H9 (cell line): Measurements from ENCODE around the gene SEL1L2. TPM values are rescaled to one million over a fixed set of nuclear protein-coding genes. Genes with fewer than 3 reads are reported as not detected.

Experiments used
- DNase-seq: peaks from one replicate; pipeline ENCODE4 v3.0.0-alpha.2; 2017
- H2AFZ ChIP-seq: one replicate; pipeline ENCODE4 v1.6.1; 2013; ENCODE audit warnings: mild to moderate bottlenecking, low read length, control low read depth, moderate library complexity
- H2AK5ac ChIP-seq: 2 replicates; pipeline ENCODE4 v1.6.1; 2013; ENCODE audit warnings: low read length, control low read depth, mixed read lengths; ENCODE audit not compliant: insufficient read length
- H2BK120ac ChIP-seq: one replicate; pipeline ENCODE4 v1.6.1; 2013; ENCODE audit warnings: low read depth, mild to moderate bottlenecking, low read length, control low read depth, inconsistent platforms; ENCODE audit not compliant: poor library complexity, severe bottlenecking
- H2BK12ac ChIP-seq: 2 replicates; pipeline ENCODE4 v1.6.1; 2013; ENCODE audit warnings: low read length, control low read depth, mixed read lengths, low read depth; ENCODE audit not compliant: insufficient read length
- H2BK15ac ChIP-seq: 2 replicates; pipeline ENCODE4 v1.6.1; 2013; ENCODE audit warnings: low read depth, low read length, control low read depth
- H2BK20ac ChIP-seq: one replicate; pipeline ENCODE4 v1.6.1; 2013; ENCODE audit warnings: low read depth, mild to moderate bottlenecking, low read length, control low read depth, inconsistent platforms; ENCODE audit not compliant: poor library complexity, severe bottlenecking
- H2BK5ac ChIP-seq: 2 replicates; pipeline ENCODE4 v1.6.1; 2013; ENCODE audit warnings: low read length, control low read depth, mixed read lengths; ENCODE audit not compliant: insufficient read length
- H3K14ac ChIP-seq: 2 replicates; pipeline ENCODE4 v1.6.1; 2013; ENCODE audit warnings: low read length, control low read depth; ENCODE audit not compliant: insufficient read depth
- H3K18ac ChIP-seq: 2 replicates; pipeline ENCODE4 v1.6.1; 2013; ENCODE audit warnings: low read depth, mild to moderate bottlenecking, mixed read lengths, low read length, control low read depth; ENCODE audit not compliant: insufficient read length
- H3K23ac ChIP-seq: 2 replicates; pipeline ENCODE4 v1.6.1; 2013; ENCODE audit warnings: low read length, control low read depth, mixed read lengths, low read depth; ENCODE audit not compliant: insufficient read length
- H3K23me2 ChIP-seq: 2 replicates; pipeline ENCODE4 v1.6.1; 2013; ENCODE audit warnings: low read depth, mild to moderate bottlenecking, mixed read lengths, low read length, control low read depth; ENCODE audit not compliant: insufficient read length, poor library complexity, severe bottlenecking
- H3K27ac ChIP-seq: 2 replicates; pipeline ENCODE4 v1.5.1; 2013; ENCODE audit warnings: low read length, control low read depth, mixed read lengths, low read depth; ENCODE audit not compliant: insufficient read length
- H3K27me3 ChIP-seq: 2 replicates; pipeline ENCODE4 v1.6.1; 2013; ENCODE audit warnings: low read length, control low read depth, inconsistent platforms; ENCODE audit not compliant: insufficient read depth
- H3K4ac ChIP-seq: 2 replicates; pipeline ENCODE4 v1.6.1; 2013; ENCODE audit warnings: low read depth, mild to moderate bottlenecking, control low read depth, inconsistent platforms, low read length, moderate library complexity
- H3K4me1 ChIP-seq: 2 replicates; pipeline ENCODE4 v1.6.1; 2013; ENCODE audit warnings: low read length, control low read depth, inconsistent platforms; ENCODE audit not compliant: insufficient read depth
- H3K4me2 ChIP-seq: 2 replicates; pipeline ENCODE4 v1.6.1; 2013; ENCODE audit warnings: low read length, control low read depth, mixed read lengths; ENCODE audit not compliant: insufficient read length, insufficient read depth
- H3K56ac ChIP-seq: 2 replicates; pipeline ENCODE4 v1.6.1; 2013; ENCODE audit warnings: low read depth, mild to moderate bottlenecking, mixed read lengths, low read length, control low read depth; ENCODE audit not compliant: insufficient read length
- H3K79me1 ChIP-seq: 2 replicates; pipeline ENCODE4 v1.6.1; 2013; ENCODE audit warnings: low read depth, mild to moderate bottlenecking, moderate library complexity, low read length, control low read depth, inconsistent platforms; ENCODE audit not compliant: insufficient read depth, poor library complexity, severe bottlenecking
- H3K79me2 ChIP-seq: 2 replicates; pipeline ENCODE4 v1.6.1; 2013; ENCODE audit warnings: low read length, control low read depth, inconsistent platforms; ENCODE audit not compliant: insufficient read depth
- H3K9ac ChIP-seq: 2 replicates; pipeline ENCODE4 v1.6.1; 2013; ENCODE audit warnings: low read length, control low read depth, mixed read lengths; ENCODE audit not compliant: insufficient read length; ENCODE audit errors: extremely low read depth
- H3K9me3 ChIP-seq: one replicate; pipeline ENCODE4 v1.6.1; 2013; ENCODE audit warnings: low read depth, low read length, inconsistent platforms; ENCODE audit not compliant: control insufficient read depth
- H3T11ph ChIP-seq: one replicate; pipeline ENCODE4 v1.6.1; 2013; ENCODE audit warnings: mild to moderate bottlenecking, low read length, control low read depth, inconsistent platforms
- H4K20me1 ChIP-seq: one replicate; pipeline ENCODE4 v1.6.1; 2013; ENCODE audit not compliant: control insufficient read depth, insufficient read length, insufficient read depth
- H4K5ac ChIP-seq: 2 replicates; pipeline ENCODE4 v1.6.1; 2013; ENCODE audit warnings: low read depth, mild to moderate bottlenecking, mixed read lengths, low read length, control low read depth; ENCODE audit not compliant: insufficient read length
- H4K8ac ChIP-seq: replicated peaks from 2 replicates; pipeline ENCODE4 v1.6.1; 2013; ENCODE audit warnings: low read length, control low read depth, mixed read lengths, low read depth; ENCODE audit not compliant: insufficient read length
- H4K91ac ChIP-seq: 2 replicates; pipeline ENCODE4 v1.6.1; 2013; ENCODE audit warnings: low read depth, mild to moderate bottlenecking, moderate library complexity, mixed read lengths, low read length, control low read depth; ENCODE audit not compliant: insufficient read length
- H3K27ac Mint-ChIP-seq, 3 experiments: 2 replicates in 2 of 3; 3 replicates in 1 of 3; pipeline ENCODE4 v1.8.0; 2020 to 2021; ENCODE audit warnings: mixed read lengths in 3 of 3, mild to moderate bottlenecking in 1 of 3, moderate library complexity in 1 of 3
- H3K27me3 Mint-ChIP-seq: 2 replicates; pipeline ENCODE4 v1.8.0; 2021; ENCODE audit warnings: low read depth, mild to moderate bottlenecking, moderate library complexity, mixed read lengths
- H3K36me3 Mint-ChIP-seq, 3 experiments: 2 replicates in 2 of 3; 3 replicates in 1 of 3; pipeline ENCODE4 v1.8.0; 2020 to 2021; ENCODE audit warnings: low read depth in 3 of 3, mixed read lengths in 3 of 3; ENCODE audit not compliant: insufficient read depth in 1 of 3
- H3K4me1 Mint-ChIP-seq, 2 experiments: 2 replicates each; pipeline ENCODE4 v1.8.0; 2020; ENCODE audit warnings: mixed read lengths in 2 of 2
- H3K4me3 Mint-ChIP-seq, 2 experiments: 2 replicates in 1 of 2; 3 replicates in 1 of 2; pipeline ENCODE4 v1.8.0; 2020 to 2021; ENCODE audit warnings: mild to moderate bottlenecking in 2 of 2, mixed read lengths in 2 of 2, moderate library complexity in 1 of 2
- H3K9me3 Mint-ChIP-seq, 2 experiments: 2 replicates in 1 of 2; 3 replicates in 1 of 2; pipeline ENCODE4 v1.8.0; 2020; ENCODE audit warnings: mild to moderate bottlenecking in 2 of 2, mixed read lengths in 2 of 2, moderate library complexity in 1 of 2
- WGBS: extraction: QIAGEN DNeasy Blood & Tissue Kit; methylation state at CpG from one replicate; pipeline ENCODE4 v1.1.7; 2013; ENCODE audit warnings: missing lambda C conversion rate, low lambda C conversion rate, mixed read lengths; ENCODE audit not compliant: insufficient read length; ENCODE audit errors: extremely low coverage; 5-methylcytosine and 5-hydroxymethylcytosine counted together
- total RNA-seq: library from RNA; stranded (reverse); gene quantifications from 2 replicates; pipeline ENCODE4 v1.2.1, GENCODE V29; 2021
- TF ChIP-seq, protein P1 (sequence below): fragments of 200-600 bp; sonication (generic); conservative IDR thresholded peaks from 3 replicates; pipeline ENCODE4 v1.8.0; 2021; ENCODE audit warnings: antibody characterized with exemption, mild to moderate bottlenecking

Gene SEL1L2
- total RNA-seq, 1 experiment from 2014 or later: not detected

DNA sequence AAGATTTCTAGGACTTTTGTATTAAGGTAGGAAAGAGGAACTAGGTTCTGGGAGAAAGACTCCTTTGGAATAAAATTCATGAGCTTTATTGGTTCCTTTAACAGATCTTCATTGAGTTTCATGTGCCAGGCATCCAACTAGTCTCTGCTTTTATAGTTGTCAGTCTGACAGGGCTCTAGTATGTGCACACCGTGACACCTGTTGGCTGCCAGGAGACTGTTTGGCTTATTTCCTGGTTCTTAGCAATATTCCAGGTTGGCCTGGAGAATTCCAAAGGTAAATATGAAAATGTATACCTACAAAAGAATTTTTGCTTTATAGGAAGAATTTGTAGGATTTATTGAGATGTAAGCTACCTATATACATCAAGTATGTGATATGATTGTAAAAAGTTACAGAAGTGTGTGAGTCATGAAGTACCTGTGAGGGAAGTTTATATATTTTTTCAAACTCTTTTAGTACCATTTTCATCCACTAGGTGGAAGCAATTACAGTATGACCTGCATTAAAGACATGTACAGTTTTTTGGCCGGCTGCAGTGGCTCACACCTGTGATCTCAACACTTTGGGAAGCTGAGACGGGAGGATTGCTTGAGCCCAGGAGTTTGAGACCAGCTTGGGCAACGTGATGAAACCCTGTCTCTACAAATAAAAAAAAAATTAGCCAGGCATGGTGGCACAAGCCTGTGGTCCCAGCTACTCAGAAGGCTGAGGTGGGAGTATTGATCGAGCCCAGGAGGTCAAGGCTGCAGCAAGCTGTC, 170.3 kb downstream of the SEL1L2 start:
- H3K14ac ChIP-seq: no peak overlapping the region
- H3K4ac ChIP-seq: no peak overlapping the region
- no peak overlapping the region for H4K91ac ChIP-seq
- WGBS: no CpG with 5 or more reads among the region's 5 CpGs
- H4K8ac ChIP-seq: no peak overlapping the region
- no peaks in the 10 kb centered on the region for H3K79me2 ChIP-seq
- Mint-ChIP-seq H3K4me1 (peaks cover 6 to 7% of the 10 kb centered on the region in 2 experiments), H3K9me3 (no peaks in the 10 kb centered on the region), H3K27ac (no peak overlapping the region), H3K36me3 (peaks cover 0 to 32% (median 24%) of the 10 kb centered on the region in 3 experiments; a peak in 6 of 7 replicates), H3K4me3 (no peak overlapping the region), H3K27me3 (no peaks in the 10 kb centered on the region)
- no peak overlapping the region for H2BK120ac ChIP-seq
- no peaks in the 10 kb centered on the region for H3K4me1 ChIP-seq
- no peaks in the 10 kb centered on the region for H3K27me3 ChIP-seq
- no peaks in the 10 kb centered on the region for H3K79me1 ChIP-seq
- H3K9ac ChIP-seq: no peak overlapping the region
- H2BK15ac ChIP-seq: no peak overlapping the region
- no peak overlapping the region for H3K23ac ChIP-seq
- no peak overlapping the region for H3K56ac ChIP-seq
- H3K27ac ChIP-seq: no peak overlapping the region
- H2BK5ac ChIP-seq: no peak overlapping the region
- DNase-seq: peak; percentile 38
- TF ChIP-seq, protein P1, sequence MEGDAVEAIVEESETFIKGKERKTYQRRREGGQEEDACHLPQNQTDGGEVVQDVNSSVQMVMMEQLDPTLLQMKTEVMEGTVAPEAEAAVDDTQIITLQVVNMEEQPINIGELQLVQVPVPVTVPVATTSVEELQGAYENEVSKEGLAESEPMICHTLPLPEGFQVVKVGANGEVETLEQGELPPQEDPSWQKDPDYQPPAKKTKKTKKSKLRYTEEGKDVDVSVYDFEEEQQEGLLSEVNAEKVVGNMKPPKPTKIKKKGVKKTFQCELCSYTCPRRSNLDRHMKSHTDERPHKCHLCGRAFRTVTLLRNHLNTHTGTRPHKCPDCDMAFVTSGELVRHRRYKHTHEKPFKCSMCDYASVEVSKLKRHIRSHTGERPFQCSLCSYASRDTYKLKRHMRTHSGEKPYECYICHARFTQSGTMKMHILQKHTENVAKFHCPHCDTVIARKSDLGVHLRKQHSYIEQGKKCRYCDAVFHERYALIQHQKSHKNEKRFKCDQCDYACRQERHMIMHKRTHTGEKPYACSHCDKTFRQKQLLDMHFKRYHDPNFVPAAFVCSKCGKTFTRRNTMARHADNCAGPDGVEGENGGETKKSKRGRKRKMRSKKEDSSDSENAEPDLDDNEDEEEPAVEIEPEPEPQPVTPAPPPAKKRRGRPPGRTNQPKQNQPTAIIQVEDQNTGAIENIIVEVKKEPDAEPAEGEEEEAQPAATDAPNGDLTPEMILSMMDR: peak; percentile 75
- no peaks in the 10 kb centered on the region for H3K9me3 ChIP-seq
- H3T11ph ChIP-seq: no peak overlapping the region
- no peak overlapping the region for H2BK12ac ChIP-seq
- H2BK20ac ChIP-seq: no peak overlapping the region
- no peak overlapping the region for H3K4me2 ChIP-seq
- H3K18ac ChIP-seq: no peak overlapping the region
- no peak overlapping the region for H2AFZ ChIP-seq
- no peak overlapping the region for H2AK5ac ChIP-seq
- no peaks in the 10 kb centered on the region for H3K23me2 ChIP-seq
- H4K5ac ChIP-seq: no peak overlapping the region
- H4K20me1 ChIP-seq: no peaks in the 10 kb centered on the region
